HG02885 (cell line): ENCODE data around the gene DMD.

Source experiments
- ATAC-seq: cut with Tn5 transposase; IDR thresholded peaks from one replicate; pipeline ENCODE4 v1.9.1; 2021; ENCODE audit warnings: mild to moderate bottlenecking; ENCODE audit not compliant: unreplicated experiment, poor library complexity

The DMD gene

DNA sequence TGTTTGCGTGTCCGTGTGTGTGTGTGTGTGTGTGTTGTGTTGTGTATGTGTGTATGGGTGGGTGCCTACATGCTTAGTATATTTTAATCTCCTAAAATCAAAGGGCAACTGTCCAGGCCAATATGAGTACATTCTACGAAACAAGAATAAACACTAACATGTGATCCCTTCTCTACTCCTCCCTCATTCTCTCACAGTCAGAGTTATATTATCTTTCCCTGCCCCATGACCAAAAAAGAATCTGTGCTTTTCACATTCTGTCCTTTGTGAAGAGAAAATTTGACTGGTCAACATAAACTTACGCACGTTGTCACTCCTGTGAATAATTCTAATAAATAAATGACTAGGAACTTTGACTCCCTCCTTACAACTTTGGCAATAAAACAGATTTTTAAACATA is 532.9 kb downstream of the DMD start:
- ATAC-seq, result no peak

DNA sequence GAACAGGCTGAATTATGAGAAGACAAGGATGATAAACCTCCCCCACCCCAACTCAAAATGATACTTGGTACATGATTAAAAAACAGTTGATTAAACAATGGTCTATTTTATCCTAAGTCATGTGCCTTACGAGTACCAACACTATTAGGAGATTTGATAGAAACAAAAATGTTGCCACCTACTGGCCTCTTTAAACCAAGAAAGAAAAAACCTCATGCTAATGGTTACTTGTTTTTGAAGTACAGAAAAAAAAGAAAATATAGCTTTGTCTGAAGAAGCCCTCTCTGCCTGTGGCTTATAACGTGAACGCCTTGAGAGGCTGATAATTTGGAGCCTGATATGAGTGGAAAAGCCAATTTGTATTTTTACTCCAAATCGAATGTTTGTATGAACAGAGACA is 538.2 kb downstream of the DMD start:
- ATAC-seq, result no peak

DNA sequence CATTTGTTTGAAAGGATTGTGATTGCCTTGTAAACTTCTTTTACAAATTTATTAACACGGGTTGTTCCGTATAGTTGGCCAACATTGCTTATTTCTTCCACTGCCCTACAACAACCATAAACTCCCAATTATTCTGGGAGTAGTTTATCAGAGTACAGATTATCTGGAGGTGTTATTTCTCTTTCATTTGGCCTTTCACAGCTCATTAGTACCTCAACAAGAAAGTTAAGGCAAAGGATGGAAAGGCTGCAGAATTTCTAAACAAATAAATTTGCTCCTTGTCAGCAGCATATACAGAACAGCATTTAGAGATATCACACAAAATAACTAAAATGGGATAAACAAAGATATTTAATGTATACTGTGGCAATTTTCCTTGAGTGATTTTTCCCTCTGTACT is 548.8 kb downstream of the DMD start:
- no peak for ATAC-seq

DNA sequence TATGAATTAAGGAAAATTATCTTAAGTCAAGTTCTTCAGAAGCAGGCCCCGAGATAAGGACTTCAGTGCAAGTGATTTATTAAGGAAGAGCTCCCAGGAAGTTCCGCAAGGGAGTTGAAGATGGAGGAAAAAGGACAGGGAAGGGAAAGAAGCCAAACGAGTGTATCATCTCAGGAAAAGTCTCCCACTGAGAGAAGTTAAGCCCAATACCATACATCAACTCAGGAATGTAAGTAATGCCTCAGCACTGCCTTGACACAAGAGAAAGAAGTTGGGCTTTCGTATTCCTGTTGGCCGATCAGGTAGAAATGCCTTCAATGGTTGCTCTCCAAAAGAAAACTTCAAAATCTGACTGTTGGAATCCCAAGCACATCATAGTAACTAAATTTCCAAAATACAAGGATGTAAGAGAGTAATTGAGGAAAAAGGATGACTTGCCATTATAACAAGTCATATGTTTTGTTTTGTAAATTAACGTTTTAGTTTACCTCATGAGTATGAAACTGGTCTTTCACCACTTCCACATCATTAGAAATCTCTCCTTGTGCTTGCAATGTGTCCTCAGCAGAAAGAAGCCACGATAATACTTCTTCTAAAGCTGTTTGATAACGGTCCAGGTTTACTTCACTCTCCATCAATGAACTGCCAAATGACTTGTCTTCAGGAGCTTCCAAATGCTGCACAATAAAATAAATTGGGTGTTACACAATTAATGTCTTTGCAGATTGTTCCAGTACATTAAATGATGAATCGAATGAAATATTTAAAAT is 566.7 kb downstream of the DMD start:
- no peak for ATAC-seq

DNA sequence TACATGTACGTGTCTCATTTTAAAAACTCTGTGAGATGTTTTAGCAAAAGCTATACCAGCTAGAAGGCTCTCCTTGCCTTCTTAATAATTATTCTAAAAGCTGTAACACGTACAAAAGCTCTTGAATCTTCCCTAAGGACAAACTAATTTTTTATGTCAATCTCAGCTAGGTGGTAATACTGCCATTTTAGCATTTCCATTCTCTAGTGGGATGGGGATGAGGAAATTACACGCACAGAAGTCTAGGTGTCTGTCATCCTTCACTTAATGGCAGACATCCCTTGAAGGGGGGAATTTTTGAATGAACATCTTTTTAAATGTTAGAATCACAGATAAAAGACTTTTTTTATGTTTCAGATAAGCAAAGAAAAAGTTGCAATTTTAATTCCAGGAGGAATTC is 569.1 kb downstream of the DMD start:
- ATAC-seq, result no peak

DNA sequence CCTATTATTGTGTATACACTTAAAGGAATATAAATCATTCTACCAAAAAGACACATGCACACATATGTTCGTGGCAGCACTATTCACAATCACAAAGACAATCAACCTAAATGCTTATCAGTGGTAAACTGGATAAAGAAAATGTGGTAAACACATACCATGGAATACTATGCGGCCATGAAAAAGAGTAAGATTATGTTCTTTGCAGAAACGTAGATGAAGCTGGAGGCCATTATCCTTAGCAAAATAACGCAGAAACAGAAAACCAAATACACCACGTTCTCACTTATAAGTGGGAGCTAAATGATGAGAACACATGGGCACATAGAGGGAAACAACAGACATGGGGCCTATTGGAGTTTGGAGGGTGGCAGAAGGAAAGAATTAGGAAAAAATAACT is 593.2 kb downstream of the DMD start:
- ATAC-seq, result no peak

DNA sequence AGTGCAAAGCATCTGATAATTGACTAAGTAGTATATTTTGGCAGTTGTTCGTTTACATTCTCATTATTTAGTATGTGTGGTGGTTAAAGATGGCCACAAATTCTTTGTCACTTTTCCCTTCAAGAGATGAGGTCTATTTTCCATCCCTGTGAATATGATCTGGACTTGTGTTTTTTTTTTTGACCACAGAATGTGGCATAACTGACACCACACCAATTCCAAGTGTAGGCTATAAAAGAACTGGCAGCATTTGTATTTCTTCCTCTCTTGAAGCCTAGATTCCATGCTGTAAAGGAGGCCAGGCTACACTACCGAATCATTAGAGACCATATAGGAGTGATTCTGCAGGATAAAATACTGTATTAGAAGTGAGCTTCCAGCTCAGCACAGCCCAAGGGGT is 596.6 kb downstream of the DMD start:
- ATAC-seq, result no peak

DNA sequence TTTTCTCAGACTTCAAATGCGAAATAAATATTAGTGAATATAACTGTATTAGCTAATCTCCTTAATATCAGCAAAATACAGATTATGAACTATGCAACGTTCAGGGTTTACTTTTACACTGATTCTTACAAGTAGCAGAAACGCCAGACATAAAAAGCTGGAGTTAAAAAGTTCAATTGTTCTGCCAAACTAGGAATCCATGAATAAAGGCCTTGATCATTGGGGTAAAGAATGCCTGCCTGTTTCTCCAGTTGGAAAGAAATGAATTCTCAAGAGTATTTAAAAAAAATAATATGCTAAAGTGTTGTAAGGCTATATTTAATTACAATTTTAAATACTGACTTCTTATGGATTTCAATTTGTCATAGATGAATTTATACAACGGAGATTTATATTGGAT is 612.2 kb downstream of the DMD start:
- no peak for ATAC-seq

DNA sequence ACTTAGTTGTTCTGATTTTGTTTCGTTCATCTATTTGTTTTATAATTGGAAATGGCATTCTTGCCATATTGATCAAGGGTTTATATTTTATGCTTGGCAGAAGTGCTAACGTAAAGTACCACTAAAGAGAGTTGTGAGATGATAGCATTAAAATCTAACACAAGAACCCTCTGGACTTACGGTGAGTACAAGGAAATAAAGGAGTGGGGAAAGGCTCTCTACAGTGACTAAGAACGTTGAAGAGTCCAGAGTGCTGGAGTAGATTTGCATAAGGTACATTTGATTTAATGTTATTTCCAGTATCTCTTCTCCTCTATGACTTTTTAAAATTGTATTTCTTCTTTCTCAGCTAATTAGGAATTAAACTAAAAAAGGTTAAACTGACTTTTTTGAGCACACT is 612.6 kb downstream of the DMD start:
- ATAC-seq, result no peak

DNA sequence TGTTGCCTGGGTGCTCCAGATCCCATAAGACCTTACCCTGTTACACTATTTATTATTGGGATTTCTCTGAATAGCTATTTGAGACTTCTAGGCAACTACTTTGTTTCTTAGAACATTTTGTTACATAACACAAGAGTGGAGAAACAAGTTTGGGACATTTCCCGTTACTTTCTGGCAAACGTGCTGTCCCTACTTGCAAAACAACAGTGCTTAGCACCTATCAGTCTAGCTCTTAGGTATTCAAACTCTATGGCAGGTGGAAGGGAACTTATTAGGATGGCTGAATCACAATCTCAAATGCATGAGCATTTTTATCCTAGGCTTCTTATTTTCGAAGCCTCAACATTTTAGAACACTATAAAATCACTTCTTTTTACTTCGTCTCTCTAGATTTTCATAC is 613.6 kb downstream of the DMD start:
- ATAC-seq, result no peak

DNA sequence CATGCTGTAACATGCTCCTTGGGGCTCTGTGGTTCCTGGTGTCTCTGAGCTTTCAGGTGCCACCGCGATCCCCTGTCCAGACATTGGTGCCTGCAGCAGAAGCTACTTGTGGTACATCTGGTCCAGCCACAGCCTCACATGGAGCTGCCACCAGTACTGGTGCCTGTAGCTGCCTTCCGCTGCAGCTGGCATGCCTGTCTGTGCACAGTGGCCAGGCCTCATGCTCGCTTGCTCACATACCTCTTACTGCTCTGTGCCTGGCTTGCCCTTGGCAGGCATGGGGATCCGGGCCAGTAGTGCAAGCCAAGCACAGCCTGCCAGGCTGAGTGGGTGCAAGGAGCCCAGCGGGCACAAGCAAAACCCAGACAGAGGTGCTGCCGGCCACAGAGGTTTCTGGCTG is 618.6 kb downstream of the DMD start:
- no peak for ATAC-seq

DNA sequence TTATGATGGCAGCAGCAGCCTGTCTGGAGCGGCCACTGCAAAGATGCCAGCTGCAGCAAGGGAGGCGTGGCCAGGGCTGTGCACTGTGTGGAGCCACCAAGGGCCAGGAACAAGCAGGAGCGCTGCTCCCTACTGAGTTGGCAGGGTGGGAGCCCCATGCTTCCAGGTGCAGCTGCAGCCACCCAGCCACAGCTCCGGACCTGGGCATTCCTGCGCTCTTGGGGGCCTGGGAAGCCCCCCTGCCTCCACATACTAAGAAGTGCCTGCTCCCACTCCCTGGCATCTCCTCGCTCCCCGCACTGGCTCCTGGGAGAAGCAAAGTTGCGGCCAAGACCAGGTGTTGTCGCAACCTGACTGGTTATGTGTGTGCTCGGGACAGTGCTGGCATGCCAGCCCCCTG is 619.8 kb downstream of the DMD start:
- ATAC-seq, result no peak

DNA sequence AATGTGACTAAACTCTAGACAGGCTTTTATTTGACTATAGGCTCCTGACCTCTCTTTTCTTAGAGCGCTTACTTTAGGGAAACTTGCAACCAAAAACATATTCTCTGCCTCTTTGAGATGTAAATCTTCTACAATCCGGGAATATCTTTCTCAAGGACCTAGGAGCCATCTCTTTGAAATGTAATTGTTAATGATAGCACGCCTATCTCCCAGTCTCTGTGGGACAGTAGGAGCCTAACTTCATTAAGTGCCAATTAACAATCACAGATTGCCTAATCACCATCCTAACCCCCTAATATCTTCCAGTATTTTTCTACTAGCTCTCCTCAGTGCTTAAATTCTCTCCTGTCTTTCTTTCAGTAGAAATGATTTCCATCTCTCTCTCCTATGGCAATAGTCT is 628.6 kb downstream of the DMD start:
- ATAC-seq, result no peak

DNA sequence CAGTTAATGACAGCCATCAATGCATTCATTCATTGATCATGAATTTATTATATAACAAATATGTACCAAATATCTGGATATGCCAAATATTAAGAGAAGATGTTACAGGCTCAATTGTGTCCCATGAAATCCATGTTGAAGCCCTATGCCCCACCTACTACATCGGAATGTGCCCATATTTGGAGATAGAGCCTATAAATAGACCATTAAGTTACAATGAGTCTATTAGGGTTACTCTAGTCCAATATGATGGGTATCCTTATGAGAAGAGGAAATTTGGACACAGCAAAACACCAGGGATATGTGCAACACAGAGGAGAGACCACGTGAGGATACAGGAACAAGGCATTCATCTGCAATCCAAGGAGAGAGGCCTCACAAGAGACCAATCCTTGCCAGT is 634.5 kb downstream of the DMD start:
- no peak for ATAC-seq

DNA sequence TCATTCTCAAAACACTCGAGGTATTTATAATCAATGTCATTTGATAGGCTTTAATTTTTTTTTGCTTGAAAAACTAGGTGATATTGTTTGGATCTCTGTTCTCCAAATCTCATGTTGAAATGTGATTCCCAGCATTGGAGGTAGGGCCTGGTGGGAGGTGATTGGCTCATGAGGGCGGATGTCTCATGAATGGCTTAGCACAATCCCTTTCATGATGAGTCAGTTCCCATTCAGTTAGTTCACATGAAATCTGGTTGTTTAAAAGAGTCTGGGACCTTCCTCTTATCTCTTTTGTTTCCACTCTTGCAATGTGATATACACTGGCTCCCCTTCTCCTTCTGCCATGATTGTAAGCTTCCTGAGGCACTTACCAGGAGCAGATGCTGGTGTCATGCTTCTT is 638.7 kb downstream of the DMD start:
- ATAC-seq, result no peak

DNA sequence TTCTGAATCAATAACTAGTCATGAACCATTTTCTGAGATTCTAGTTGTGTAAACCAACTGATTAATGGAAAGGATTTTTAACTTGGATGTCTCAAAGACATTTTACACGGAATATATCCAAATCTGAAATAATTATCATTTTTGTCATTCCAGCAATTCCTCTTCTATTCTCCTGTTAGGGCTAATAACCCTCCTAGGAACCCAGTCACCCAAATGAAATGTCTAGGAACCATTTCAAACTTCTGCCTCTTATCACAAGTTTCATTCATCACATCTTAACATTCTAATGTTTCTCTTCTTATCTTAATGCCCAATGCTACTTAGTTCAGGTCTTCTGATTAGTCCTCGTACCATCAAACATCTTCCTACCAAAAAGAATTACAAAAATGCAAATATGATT is 639.8 kb downstream of the DMD start:
- ATAC-seq, result no peak

DNA sequence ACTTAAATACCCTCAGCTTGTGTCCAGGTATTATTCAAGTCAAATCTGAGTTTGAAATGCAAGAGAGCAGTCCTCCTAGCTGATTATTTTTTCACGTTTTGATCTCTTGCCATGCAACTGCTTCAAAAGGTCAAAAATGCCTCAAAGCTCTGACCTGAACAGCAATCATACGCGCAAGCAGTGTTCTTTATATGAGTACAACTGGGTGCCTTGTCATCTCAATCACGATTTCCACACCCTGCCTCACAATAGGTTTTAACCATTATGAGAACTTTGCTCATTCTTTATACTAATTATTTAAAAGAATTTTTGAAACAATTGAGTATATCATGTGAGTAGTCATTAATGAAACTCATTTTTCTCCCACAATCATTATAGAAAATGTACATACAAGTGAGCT is 649.1 kb downstream of the DMD start:
- ATAC-seq, result no peak

DNA sequence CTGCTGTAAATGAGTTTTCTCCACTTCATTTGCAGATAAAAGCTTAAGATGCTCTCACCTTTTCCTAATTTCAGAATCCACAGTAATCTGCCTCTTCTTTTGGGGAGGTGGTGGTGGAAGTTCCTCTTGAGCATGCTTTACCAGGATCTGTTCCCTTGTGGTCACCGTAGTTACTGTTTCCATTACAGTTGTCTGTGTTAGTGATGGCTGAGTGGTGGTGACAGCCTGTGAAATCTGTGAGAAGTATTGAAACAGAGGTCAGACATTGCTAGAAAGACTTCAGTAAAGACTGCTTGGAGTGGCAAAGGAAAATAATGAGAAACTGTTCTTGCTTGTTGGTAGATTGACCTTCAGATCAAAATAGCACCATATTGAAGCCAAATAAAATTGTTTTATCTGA is 666.2 kb downstream of the DMD start:
- ATAC-seq, result no peak

DNA sequence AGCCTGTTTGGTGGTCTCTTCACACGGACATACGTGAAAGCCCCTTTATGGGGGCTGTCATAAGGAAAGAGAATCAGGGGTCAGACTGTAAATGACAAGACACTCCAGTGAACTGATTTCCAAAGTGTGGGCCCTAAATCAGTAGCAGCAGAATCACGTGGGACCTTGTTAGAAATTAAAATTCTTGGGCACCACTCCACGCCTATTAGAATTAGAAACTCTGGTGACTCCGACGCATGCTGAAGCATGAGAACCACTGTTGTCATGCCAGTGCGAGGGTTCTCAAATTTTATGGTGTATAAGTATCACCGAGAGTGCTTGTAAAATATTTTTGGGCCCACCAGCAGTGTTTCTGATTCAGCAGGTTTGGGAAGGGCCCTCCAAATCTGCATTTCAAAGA is 672.8 kb downstream of the DMD start:
- ATAC-seq, result no peak

DNA sequence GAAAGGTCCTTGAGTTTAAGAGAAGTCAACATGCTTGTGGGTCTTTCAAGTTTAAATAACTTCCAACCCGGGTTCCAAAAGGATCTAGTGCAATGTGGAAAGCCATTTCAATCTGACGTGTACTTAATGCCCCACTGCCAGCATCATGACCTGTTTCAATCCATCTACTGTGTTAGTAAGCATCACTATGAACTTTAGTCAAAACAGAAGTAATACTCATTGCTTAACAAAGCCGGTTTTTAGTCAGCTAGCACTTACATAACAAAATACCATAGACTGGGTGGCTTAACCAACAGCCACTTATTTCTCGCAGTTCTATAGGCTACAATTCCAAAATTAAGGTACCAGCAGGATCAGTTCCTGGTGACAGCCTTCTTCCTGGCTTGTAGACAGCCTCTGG is 677.5 kb downstream of the DMD start:
- ATAC-seq, result peak; percentile 74

DNA sequence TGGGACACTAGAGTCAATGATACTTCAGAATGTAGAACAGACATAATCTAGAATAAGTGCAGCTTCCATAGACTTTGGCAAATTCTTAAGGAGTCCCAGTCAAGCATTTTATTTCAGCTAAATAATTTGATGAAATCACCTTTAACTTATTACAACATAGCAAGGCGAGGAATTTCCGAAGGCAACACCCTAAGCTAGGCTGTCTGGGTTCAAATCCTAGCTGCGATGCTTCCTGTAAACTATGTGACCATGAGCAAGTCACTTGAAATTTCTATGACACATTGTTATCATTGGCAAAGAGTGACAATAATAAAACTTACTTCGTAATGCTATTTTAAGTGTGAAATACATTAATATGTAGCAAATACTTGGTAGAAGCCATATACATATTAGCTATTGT is 679.1 kb downstream of the DMD start:
- no peak for ATAC-seq

DNA sequence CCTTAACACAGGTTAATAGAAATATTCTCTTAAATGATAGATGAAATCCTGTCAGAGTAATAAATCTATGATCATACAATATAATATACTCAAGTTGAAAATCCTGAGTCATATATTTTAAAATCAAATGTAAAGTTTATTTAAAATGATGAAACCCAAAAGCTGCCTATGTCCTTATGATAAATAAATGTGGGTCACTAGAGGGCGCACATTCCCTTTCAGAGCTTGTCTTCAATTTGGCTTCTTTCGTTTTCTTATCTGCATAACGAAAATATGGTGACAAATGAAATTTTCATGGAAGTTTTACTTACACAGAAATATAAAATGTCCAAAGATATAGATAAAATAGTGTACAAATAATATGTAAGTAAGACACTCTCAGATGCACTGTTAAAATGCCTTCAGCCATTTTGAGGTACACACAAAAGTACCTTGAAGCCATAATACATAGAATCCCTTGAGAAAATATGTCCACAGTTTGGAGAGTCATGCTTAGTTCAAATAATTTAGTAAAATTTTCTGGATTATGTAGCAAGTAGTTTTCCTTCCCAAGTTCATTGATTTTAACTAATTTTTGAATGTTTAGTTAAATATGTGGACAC is 680.4 kb downstream of the DMD start:
- ATAC-seq, result peak; percentile 70
